Mesodermal cell (in vitro differentiated cells): ENCODE data around the gene TTBK1.

Experiments
- H3K27ac ChIP-seq: 2 replicates; pipeline ENCODE4 v1.7.0; 2013; ENCODE audit warnings: mild to moderate bottlenecking, low read depth, low read length, moderate library complexity; ENCODE audit not compliant: severe bottlenecking
- H3K36me3 ChIP-seq: 2 replicates; pipeline ENCODE4 v1.7.1; 2013; ENCODE audit warnings: mild to moderate bottlenecking, low read length, moderate library complexity; ENCODE audit not compliant: control insufficient read depth, insufficient read depth
- H3K4me1 ChIP-seq: one replicate; pipeline ENCODE4 v1.7.1; 2013; ENCODE audit warnings: mild to moderate bottlenecking, low read length; ENCODE audit not compliant: insufficient read depth, control insufficient read depth, poor library complexity, severe bottlenecking
- H3K4me3 ChIP-seq: 2 replicates; pipeline ENCODE4 v1.7.0; 2013; ENCODE audit warnings: low read length, control low read depth, mild to moderate bottlenecking; ENCODE audit not compliant: insufficient read depth, poor library complexity, severe bottlenecking; ENCODE audit errors: extremely low read depth
- H3K9me3 ChIP-seq: 2 replicates; pipeline ENCODE4 v1.7.1; 2013; ENCODE audit warnings: mild to moderate bottlenecking, low read length, moderate library complexity; ENCODE audit not compliant: control insufficient read depth
- WGBS, 2 experiments: methylation state at CpG; one replicate each; pipeline ENCODE4 v1.1.5; 2013; ENCODE audit warnings: missing lambda C conversion rate in 2 of 2; ENCODE audit not compliant: insufficient coverage in 2 of 2; 5-methylcytosine and 5-hydroxymethylcytosine counted together

Gene TTBK1

DNA sequence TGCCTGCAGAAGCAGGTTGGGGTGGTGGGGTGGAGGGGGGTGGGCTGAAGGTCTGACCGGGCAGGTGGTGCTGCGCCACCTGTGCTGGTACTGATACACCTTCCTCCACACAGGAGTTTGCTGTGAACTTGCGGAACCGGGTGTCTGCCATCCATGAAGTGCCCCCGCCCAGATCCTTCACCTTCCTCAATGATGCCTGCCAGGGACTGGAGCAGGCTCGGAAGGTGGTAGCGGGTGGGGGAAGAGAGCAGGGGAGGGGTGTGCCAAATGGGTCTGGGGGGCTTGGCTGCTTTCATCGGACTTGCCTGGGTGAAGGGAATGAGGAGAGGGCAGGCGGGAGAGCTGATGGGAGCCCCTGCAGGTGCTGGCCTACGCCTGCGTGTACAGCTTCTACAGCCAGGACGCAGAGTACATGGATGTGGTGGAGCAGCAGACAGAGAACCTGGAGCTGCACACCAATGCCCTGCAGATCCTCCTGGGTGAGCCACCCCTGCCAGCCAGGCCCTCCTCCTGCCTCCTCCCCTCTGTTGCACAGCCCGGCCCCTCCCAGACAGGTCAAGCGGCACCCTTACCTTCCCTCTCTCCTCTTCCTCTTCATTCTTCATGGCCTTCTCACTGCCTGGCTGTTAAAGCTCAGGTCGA lies 20.7 kb upstream of the TTBK1 start:
- Histone ChIP-seq H3K36me3 (peaks cover 10% of the 10 kb centered on the region), H3K27ac (no peak overlapping the region), H3K9me3 (no peaks in the 10 kb centered on the region), H3K4me3 (no peak overlapping the region), H3K4me1 (peaks cover 2% of the 10 kb centered on the region)
- 89 to 92% methylated on average over 8 to 11 of the region's 15 CpGs for WGBS, 2 experiments

DNA sequence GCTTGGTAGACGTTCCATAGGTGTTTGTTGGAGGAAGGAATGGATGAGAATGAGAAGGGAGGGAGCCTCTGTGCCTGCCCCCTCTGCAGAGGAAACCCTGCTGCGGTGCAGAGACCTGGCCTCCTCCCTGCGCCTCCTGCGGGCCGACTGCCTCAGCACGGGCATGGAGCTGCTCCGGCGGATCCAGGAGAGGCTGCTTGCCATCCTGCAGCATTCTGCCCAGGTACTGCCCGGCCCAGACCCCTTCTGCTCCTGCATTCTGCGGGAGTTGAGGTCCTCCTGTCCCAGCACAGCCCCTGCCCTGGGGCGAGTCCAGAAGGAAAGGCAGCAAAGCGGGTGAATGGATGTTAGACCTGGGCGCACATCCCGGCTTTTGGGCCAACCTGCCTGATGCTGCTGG lies 20.1 kb upstream of the TTBK1 start:
- H3K9me3 ChIP-seq = no peaks in the 10 kb centered on the region
- H3K27ac ChIP-seq = no peak overlapping the region
- H3K36me3 ChIP-seq = peaks cover 10% of the 10 kb centered on the region
- 86 to 93% methylated on average over 12 of the region's 14 CpGs for WGBS, 2 experiments
- H3K4me3 ChIP-seq = no peak overlapping the region
- peaks cover 2% of the 10 kb centered on the region for H3K4me1 ChIP-seq

DNA sequence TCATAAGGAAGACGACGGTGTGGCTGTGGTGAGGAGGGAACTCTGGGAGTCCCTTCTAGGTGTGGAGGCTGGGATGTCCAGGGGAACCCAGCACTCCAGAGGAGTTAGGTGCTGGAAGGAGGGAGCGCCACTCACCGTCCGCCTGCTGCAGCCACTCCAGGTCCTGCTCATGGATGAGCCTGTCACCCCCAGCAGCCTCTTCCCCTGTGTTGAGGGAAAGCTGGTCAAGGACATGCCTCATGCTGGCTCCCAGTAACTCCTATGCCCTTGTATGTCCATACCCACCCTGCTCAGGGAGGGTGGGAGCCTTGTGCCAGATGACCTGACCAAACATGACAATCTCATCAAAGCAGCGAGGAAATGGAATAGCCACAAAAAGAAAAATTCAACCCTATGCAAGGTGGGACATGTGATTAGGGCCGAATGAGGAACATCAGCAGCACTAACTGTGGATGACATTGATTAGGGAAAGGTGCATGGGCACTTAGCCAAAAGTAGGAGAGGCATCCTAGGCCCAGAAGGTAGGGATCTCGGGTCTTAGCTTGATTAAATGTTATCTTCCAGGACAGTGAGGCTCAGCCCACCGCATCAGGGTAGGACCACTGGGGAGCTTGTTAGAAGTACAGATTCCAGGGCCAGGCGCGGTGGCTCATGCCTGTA lies 17.0 kb upstream of the TTBK1 start:
- Histone ChIP-seq H3K27ac (no peak overlapping the region), H3K36me3 (peaks cover 5% of the 10 kb centered on the region), H3K4me3 (no peak overlapping the region), H3K9me3 (no peaks in the 10 kb centered on the region), H3K4me1 (peaks cover 2% of the 10 kb centered on the region)
- WGBS, 2 experiments = 92 to 95% methylated on average over 9 to 10 of the region's 11 CpGs

DNA sequence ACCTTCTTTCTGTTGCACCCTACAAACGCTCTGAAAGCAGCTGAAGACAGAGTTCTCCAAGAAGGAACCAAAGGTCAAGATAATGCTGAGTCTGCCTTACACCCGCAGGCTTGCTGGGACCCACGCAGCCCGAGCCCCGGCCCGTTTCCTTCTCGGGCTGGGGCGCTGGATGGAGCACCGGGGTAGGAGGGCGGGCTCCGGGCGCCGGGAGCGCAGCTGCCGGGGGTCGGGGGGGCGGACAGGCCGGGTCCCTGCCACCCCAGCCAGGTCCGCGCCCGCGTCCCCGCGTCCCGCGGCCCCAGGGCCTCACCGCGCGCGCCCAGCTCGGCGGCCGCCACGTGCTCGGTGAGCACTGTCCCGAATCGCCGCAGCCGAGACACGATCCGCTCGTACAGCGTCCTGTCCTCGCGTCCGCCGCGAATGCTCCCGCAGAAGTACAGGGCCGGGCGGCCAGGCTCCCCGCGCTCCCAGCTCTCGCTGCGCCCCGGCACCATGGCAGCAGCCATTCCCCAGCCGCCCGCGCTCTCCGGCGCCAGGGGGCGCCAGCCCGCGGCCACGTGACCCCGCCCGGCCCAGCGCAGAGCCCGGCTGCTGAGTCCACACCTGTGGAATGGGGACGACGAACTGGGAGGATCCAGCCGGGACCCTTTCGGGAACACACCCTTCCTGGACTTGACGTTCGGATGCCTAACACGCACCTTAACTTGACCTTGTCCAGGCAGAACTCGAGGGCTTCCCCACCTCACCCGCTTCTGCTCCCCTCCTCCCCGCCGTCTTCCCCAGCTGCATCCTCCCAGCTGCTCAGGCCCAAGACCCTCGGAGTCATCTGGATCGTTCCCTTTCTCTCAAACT lies 14.1 kb upstream of the TTBK1 start, which contains the start of gene DNPH1:
DNPH1 (minus strand) TSS at position 531 of the 852 bp plus-strand sequence; CDS start at position 506, 25 bp downstream.
- 3 to 5% methylated on average over 64 to 76 of the region's 82 CpGs for WGBS, 2 experiments
- H3K9me3 ChIP-seq = no peaks in the 10 kb centered on the region
- H3K4me3 ChIP-seq = peak within 1 kb of the TSS; percentile 48
- H3K36me3 ChIP-seq = no peaks in the 10 kb centered on the region
- no peak within 1 kb of the TSS for H3K27ac ChIP-seq
- H3K4me1 ChIP-seq = peaks cover 2% of the 10 kb centered on the region

DNA sequence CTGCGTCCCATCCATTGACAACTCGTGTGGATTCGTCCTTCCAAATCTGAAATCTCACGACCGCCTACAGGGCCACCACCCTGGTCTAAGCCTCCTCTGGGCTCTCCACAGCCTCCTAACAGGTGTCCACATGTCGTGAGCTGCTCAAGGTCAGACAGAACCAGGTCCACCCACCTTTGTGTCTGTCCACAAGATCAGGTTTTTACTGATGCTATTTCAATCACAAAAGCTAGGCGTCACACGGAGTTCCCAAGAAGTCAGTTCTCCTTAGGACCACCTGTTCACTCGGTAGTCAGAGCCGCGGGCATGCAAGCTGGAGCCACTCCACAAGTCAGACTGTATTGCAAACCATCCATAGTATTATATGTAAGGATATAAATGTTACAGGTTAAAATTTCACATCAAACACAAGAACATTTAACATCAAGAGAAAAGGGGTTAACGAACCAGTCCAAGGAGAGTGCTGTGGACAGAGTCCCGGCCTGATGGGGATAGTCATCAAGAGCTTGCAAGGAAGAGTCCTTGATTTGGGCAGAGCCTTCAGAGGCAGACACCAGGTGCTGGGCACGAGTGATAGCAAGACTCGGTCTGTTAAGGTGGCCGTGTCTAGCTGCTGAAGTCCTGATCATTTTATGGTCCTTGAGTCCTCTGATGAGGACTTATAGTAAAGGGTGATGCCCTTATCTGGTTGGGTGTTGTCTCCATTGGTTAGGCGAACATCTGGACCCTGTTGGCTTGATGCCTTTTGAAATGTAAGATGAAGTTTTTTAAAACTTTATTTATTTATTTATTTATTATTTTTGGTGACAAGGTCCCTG lies 13.3 kb upstream of the TTBK1 start:
- Histone ChIP-seq H3K36me3 (no peaks in the 10 kb centered on the region), H3K9me3 (no peaks in the 10 kb centered on the region), H3K4me1 (peaks cover 2% of the 10 kb centered on the region), H3K27ac (no peak overlapping the region), H3K4me3 (no peak overlapping the region)
- WGBS, 2 experiments = 86 to 89% methylated on average over 10 to 13 of the region's 17 CpGs

DNA sequence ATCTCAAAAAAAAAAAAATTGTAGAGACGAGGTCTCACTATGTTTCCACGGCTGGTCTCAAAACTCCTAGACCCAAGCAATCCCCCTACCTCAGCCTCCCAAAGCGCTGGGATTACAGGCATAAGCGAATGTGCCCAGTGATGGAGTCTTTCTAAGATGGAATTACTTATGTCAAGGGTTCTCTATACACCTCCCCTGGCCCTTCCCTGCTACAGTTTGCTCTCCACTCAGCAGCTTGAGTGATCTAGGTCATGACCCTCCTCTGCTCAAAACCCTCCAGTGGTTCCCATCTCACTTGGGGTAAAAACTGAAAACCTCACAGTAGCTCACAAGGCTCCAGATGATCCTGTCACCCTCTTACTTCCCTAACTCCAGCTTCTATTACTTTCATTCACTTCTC lies 12.2 kb upstream of the TTBK1 start:
- H3K4me3 ChIP-seq = no peak overlapping the region
- WGBS, 2 experiments = 93% methylated on average over 2 of the region's 4 CpGs; no CpG with 5 or more reads in 1 of the 2 experiments
- H3K36me3 ChIP-seq = no peaks in the 10 kb centered on the region
- H3K27ac ChIP-seq = no peak overlapping the region
- H3K9me3 ChIP-seq = no peaks in the 10 kb centered on the region
- no peaks in the 10 kb centered on the region for H3K4me1 ChIP-seq

DNA sequence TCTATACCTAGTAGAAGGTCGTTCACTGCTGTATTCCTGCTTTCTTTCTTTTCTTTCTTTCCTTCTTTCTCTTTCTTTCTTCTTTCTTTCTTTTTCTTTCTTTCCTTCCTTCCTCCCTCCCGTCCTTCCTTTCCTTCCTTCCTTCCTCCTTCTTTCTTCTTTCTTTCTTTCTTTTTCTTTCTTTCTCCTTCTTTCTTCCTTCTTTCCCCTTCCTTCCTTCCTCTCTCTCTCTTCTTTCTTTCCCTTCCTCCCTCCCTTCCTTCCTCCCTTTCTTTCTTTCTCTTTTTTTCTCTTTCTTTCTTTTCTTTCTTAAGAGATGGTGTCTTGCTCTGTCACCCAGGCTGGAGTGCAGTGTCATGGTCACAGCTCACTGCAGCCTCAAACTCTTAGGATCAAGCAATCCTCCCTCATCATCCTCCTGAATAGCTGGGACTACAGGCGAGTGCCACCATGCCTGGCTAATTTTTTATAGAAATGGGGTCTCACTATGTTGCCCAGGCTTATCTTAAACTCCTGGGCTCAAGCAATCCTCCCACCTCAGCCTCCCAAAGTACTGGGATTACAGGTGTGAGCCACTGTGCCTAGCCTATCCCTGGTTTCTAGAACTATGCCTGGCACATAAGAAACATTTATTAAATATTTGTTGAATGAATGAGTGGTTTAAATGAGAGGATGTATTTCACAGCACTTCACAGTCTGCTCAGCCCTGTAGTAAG lies 11.4 kb upstream of the TTBK1 start:
- H3K4me3 ChIP-seq = no peak overlapping the region
- no peaks in the 10 kb centered on the region for H3K9me3 ChIP-seq
- WGBS, 2 experiments = 72 to 79% methylated on average over 2 to 3 of the region's 3 CpGs
- no peaks in the 10 kb centered on the region for H3K4me1 ChIP-seq
- no peaks in the 10 kb centered on the region for H3K36me3 ChIP-seq
- H3K27ac ChIP-seq = no peak overlapping the region

DNA sequence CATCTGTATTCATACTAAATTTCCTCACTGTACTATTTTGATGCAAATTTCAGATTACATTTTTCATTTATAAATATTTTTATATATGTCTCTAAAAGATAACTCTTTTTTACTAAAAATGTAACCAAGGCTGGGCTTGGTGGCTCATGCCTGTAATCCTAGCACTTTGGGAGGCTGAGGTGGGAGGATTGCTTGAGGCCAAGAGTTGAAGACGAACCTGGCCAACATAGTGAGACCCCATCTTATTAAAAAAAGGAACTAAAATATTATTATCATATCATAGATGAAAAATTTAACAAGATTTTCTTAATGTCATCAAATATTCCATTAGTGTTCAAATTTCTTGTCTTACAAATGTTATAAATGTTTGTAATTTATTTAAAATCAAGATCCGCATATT lies 7.4 kb upstream of the TTBK1 start:
- no peaks in the 10 kb centered on the region for H3K36me3 ChIP-seq
- H3K9me3 ChIP-seq = no peaks in the 10 kb centered on the region
- no peak overlapping the region for H3K27ac ChIP-seq
- no peaks in the 10 kb centered on the region for H3K4me1 ChIP-seq
- WGBS, 2 experiments = no CpG with 5 or more reads among the region's 2 CpGs
- no peak overlapping the region for H3K4me3 ChIP-seq

DNA sequence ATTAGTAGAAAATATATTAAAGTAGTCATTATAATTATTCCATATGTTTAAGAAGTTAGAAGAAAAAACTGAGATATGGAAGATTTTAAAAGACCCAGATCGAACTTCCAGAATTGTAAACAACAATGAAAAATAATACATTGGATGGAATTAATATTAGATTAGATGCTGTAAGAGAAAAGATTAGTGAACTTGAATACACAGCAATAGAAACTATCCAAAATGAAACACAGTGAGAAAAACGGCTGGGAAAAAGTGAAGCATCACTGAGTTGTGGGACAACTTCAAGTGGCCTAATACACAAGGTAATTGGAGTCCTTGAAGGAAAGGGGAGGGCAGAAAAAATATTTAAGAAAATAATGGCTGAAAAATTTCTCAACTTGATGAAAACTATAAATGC lies 4.2 kb upstream of the TTBK1 start:
- WGBS, 2 experiments = 67% methylated on average over 1 of the region's 2 CpGs; no CpG with 5 or more reads in 1 of the 2 experiments
- no peak overlapping the region for H3K27ac ChIP-seq

DNA sequence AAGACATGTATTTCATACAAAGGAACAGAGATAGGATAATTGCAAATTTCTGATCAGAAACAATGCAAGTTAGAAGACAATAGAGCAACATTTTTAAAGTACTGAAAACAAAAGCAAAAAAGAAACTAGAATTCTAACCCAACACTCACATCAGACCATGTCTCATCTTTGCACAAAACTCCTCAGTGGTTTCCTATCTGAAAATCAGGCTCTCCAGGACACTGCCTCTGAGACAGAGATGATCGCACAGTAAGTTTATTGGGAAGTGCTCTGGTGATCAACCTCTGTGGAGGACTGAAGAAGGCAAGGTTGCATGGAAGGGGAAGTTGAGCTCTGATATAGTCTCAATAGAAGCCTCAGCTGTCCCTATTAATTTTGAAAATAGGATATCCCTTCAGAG lies 2.3 kb upstream of the TTBK1 start:
- Histone ChIP-seq H3K9me3 (no peaks in the 10 kb centered on the region), H3K4me1 (no peaks in the 10 kb centered on the region), H3K4me3 (no peak overlapping the region), H3K36me3 (no peaks in the 10 kb centered on the region), H3K27ac (no peak overlapping the region)
- no CpG with 5 or more reads among the region's 1 CpG for WGBS, 2 experiments

More for the DNA sequence above, 4.2 kb upstream of the TTBK1 start:
- no peak overlapping the region for H3K4me3 ChIP-seq
- no peaks in the 10 kb centered on the region for H3K4me1 ChIP-seq
- no peaks in the 10 kb centered on the region for H3K36me3 ChIP-seq
- no peaks in the 10 kb centered on the region for H3K9me3 ChIP-seq
